Measurements from ENCODE around the gene SLC5A9.

GRCh38 chr1:48227165-48228013 is 4.9 kb downstream of the SLC5A9 start:
- TF ChIP-seq, protein P1, sequence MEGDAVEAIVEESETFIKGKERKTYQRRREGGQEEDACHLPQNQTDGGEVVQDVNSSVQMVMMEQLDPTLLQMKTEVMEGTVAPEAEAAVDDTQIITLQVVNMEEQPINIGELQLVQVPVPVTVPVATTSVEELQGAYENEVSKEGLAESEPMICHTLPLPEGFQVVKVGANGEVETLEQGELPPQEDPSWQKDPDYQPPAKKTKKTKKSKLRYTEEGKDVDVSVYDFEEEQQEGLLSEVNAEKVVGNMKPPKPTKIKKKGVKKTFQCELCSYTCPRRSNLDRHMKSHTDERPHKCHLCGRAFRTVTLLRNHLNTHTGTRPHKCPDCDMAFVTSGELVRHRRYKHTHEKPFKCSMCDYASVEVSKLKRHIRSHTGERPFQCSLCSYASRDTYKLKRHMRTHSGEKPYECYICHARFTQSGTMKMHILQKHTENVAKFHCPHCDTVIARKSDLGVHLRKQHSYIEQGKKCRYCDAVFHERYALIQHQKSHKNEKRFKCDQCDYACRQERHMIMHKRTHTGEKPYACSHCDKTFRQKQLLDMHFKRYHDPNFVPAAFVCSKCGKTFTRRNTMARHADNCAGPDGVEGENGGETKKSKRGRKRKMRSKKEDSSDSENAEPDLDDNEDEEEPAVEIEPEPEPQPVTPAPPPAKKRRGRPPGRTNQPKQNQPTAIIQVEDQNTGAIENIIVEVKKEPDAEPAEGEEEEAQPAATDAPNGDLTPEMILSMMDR (IDR thresholded peaks at IDR 0.05) = no peak
- no peak for TF ChIP-seq EZH2 (IDR thresholded peaks at IDR 0.05; ENCODE audit: borderline replicate concordance, insufficient read depth, low read depth, low read length, poor library complexity, severe bottlenecking)

Measured in B cell (primary cell).